Germinal center (tissue), 1 donor: ENCODE measurements around the gene ZNF414.

Source experiments
- DNase-seq: peaks from one replicate; pipeline ENCODE4 v3.0.0; 2012; ENCODE audit warnings: mixed read lengths, low spot score

The ZNF414 gene

GRCh38 chr19:8463365-8463764 lies 50.6 kb downstream of the ZNF414 start:
- DNase-seq = no peak

DNA sequence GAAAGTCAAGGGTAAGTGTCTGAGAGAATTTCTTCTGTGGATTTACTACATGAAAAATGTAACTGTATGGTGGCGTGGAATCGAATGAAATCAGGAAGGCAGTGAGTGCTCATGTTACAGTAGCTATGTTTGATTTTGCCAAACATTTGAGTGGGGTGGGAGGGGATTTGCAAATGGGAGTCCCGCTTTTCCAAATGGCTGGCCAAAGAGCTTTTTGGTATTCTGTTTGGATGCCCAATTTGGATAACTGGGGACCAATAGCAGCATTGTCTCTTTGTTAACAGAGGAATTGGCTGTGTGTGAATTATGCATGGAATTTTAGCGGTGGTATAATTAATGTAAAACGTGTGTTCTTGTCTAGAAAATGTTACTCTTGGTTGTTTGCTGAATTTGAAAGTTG lies 51.4 kb downstream of the ZNF414 start:
- DNase-seq = no peak

GRCh38 chr19:8461891-8462290 lies 52.1 kb downstream of the ZNF414 start:
- no peak for DNase-seq

GRCh38 chr19:8461376-8461775 lies 52.6 kb downstream of the ZNF414 start:
- no peak for DNase-seq

DNA sequence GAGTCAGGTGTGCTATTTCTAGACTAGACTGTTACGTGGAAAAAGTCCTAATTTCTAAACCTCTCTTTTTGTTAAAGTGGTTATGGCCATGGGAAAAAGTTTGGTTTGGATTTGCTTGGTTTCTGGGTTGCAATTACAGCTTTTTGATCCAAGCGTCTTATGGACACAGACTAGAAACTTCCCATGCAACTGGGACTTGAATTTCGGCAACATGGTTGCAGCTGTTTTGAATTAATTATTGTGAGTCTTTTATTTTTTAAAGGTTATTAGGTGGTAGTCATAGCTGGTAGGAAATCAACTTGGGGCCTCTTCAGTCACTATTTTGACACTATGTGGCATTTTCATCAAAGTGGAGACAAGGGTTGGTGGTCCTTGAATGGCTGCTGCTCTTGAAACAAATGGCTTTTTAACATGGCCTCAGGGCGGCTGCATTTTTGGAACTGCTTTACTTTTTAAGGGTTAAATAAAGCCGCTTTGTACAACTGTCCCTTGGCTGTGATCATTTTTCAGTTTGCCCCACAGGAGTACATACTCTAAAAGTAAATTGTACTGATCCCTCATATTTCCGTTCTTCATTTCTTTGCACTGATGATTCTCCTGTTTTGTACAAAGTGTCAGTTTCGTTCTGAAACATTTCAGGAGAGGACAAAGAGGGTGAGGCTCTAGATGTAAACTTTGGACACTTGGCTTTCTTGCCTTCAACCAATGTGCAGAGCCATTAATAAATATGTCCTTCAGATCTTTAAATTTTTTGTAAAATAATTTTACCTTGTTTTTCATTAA lies 53.3 kb downstream of the ZNF414 start:
- DNase-seq = no peak
